ENCODE measurements around the gene CWC15. TPM values are rescaled to one million over a fixed set of nuclear protein-coding genes. Genes with fewer than 3 reads are reported as not detected.
A peak's percentile ranks its signal among the peaks of the same experiment; 100 is the strongest.

The CWC15 gene
- total RNA-seq, 1 donor from 2014 or later = 71.8 TPM

- no peak for DNase-seq (ENCODE audit: low spot score in 2 of 2, unreplicated experiment in 2 of 2)
- H3K4me1 Mint-ChIP-seq = peaks cover 19% of the 10 kb centered on the region
- no peak for TF ChIP-seq CTCF (IDR thresholded peaks at IDR 0.05; ENCODE audit: unreplicated experiment)
- H3K27ac Mint-ChIP-seq = no peak overlapping the region
- H3K36me3 Mint-ChIP-seq = peaks cover 8% of the 10 kb centered on the region
- no peak overlapping the region for H3K4me3 Mint-ChIP-seq
- no peaks in the 10 kb centered on the region for H3K9me3 Mint-ChIP-seq
- H3K27me3 Mint-ChIP-seq (ENCODE audit: low read depth) = no peaks in the 10 kb centered on the region
These were observed 2.2 kb upstream of the CWC15 start for GRCh38 chr11:94975599-94975998.

GRCh38 chr11:94974178-94974577 lies 822 bp upstream of the CWC15 start:
- peak overlapping the region; percentile 99 for H3K4me3 Mint-ChIP-seq
- H3K9me3 Mint-ChIP-seq = no peaks in the 10 kb centered on the region
- H3K27ac Mint-ChIP-seq = peak overlapping the region; percentile 99
- no peak for DNase-seq (ENCODE audit: low spot score in 2 of 2, unreplicated experiment in 2 of 2)
- no peak for TF ChIP-seq CTCF (IDR thresholded peaks at IDR 0.05; ENCODE audit: unreplicated experiment)
- peaks cover 19% of the 10 kb centered on the region for H3K4me1 Mint-ChIP-seq
- H3K36me3 Mint-ChIP-seq = peaks cover 15% of the 10 kb centered on the region
- H3K27me3 Mint-ChIP-seq (ENCODE audit: low read depth) = no peaks in the 10 kb centered on the region

DNA sequence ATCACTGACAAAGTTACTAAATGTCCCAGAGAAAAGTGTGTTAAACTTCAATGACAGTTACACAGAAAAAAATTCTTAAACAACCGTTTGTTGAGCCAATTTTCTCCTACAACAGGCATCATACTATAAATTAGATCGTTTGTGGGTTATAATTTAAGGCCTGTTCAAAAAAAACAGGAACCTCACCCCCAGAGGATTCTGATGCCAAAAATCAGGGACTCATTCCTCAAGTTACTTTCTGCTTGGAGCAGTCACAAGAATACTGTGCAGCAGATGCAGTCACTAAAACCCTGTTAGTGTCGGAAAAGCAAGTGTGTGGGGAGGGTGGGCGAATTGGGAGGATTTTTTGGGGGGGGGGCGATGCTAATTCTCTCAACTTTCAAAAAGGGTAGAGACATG lies 657 bp downstream of the CWC15 start:
- TF ChIP-seq CTCF (IDR thresholded peaks at IDR 0.05; ENCODE audit: unreplicated experiment) = no peak
- H3K4me1 Mint-ChIP-seq = peaks cover 19% of the 10 kb centered on the region
- H3K27ac Mint-ChIP-seq = peak overlapping the region; percentile 54
- peak overlapping the region; percentile 99 for H3K4me3 Mint-ChIP-seq
- H3K9me3 Mint-ChIP-seq = no peaks in the 10 kb centered on the region
- H3K27me3 Mint-ChIP-seq (ENCODE audit: low read depth) = no peaks in the 10 kb centered on the region
- H3K36me3 Mint-ChIP-seq = peaks cover 26% of the 10 kb centered on the region
- DNase-seq (ENCODE audit: low spot score in 2 of 2, unreplicated experiment in 2 of 2) = no peak

DNA sequence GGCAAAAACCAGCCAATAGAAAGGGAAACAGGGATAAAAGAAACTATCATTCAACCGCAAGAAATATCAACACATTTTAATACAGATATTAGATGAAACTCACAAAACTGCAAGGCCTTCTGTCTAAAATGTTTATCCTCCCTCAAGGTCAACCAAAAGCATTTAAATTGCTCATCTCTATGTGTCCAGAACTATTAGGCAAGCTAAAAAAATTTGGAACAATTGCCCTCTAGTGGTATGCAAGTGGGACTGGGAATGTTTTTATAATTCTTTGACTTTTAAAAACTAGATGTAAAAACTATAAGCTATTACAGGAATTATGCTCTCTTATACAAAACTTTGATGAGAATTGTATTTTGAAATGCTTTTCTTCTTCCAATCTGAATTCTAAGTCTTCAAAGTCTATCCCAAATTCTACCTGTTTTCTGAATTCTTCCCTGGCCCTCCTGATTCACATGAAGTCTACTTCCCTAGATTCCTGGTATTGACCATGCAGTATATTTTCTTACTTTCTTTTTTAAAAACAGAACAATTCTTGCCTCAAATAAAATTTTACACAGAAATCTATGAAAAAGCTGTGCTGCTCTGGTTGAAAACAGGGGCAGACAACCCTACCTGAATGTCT lies 4.9 kb downstream of the CWC15 start:
- peaks cover 11% of the 10 kb centered on the region for H3K4me1 Mint-ChIP-seq
- peaks cover 44% of the 10 kb centered on the region for H3K36me3 Mint-ChIP-seq
- TF ChIP-seq CTCF (IDR thresholded peaks at IDR 0.05; ENCODE audit: unreplicated experiment) = peak; percentile 69
- H3K27ac Mint-ChIP-seq = no peak overlapping the region
- DNase-seq (ENCODE audit: low spot score in 2 of 2, unreplicated experiment in 2 of 2) = no peak
- no peaks in the 10 kb centered on the region for H3K9me3 Mint-ChIP-seq
- no peak overlapping the region for H3K4me3 Mint-ChIP-seq
- no peaks in the 10 kb centered on the region for H3K27me3 Mint-ChIP-seq (ENCODE audit: low read depth)

DNA sequence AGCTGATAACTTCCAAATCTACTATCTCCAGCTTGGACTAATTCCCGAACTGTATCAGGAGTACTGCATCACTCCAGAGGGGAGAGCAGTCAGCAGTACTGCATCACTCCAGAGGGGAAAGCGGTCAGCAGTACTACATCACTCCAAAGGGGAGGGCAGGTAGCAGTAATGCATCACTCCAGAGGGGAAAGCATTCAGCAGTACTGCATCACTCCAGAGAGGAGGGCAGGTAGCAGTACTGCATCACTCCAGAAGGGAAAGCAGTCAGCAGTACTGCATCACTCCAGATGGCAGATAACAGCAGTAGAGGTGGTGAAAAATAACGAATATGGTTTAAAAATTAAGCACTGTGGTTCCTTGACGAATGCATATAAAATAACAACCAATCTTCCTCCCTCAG lies 8.4 kb downstream of the CWC15 start:
- no peaks in the 10 kb centered on the region for H3K4me1 Mint-ChIP-seq
- no peaks in the 10 kb centered on the region for H3K27me3 Mint-ChIP-seq (ENCODE audit: low read depth)
- no peak overlapping the region for H3K4me3 Mint-ChIP-seq
- H3K36me3 Mint-ChIP-seq = peaks cover 47% of the 10 kb centered on the region
- H3K9me3 Mint-ChIP-seq = no peaks in the 10 kb centered on the region
- TF ChIP-seq CTCF (IDR thresholded peaks at IDR 0.05; ENCODE audit: unreplicated experiment) = no peak
- no peak overlapping the region for H3K27ac Mint-ChIP-seq
- DNase-seq (ENCODE audit: low spot score in 2 of 2, unreplicated experiment in 2 of 2) = no peak

DNA sequence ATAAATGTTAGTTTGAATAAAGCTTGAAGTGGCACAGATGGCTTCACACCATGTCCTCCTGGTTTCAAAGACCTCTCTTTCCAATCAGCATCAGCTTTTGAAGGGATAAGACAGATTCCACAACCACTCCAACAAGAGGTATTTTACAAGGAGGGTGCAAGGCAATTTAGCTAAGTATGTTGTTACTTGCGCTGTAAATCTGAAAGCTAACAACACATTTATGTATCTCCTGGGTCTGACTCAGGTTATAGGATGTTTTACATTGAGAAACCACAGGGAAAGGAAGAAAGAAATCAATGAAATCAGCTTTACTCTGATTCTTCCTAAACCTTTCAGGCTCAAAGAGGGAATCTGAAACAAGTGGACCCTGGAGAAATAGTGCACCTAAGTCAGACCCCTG lies 12.1 kb downstream of the CWC15 start:
- no peak overlapping the region for H3K4me3 Mint-ChIP-seq
- no peaks in the 10 kb centered on the region for H3K9me3 Mint-ChIP-seq
- no peak for TF ChIP-seq CTCF (IDR thresholded peaks at IDR 0.05; ENCODE audit: unreplicated experiment)
- no peaks in the 10 kb centered on the region for H3K27me3 Mint-ChIP-seq (ENCODE audit: low read depth)
- no peak for DNase-seq (ENCODE audit: low spot score in 2 of 2, unreplicated experiment in 2 of 2)
- no peaks in the 10 kb centered on the region for H3K4me1 Mint-ChIP-seq
- H3K36me3 Mint-ChIP-seq = peaks cover 30% of the 10 kb centered on the region
- no peak overlapping the region for H3K27ac Mint-ChIP-seq

Measured in mesothelial cell of epicardium (in vitro differentiated cells).